BJ (cell line): Measurements from ENCODE around the gene IL17RA. TPM values are rescaled to one million over a fixed set of nuclear protein-coding genes. Genes with fewer than 3 reads are reported as not detected.

Experiments used
- CTCF ChIA-PET: fragments of 350-600 bp; formaldehyde crosslinking; extraction: SDS; loops from one replicate; lab custom pipeline; 2021; ENCODE audit warnings: antibody characterized with exemption, inconsistent platforms; lab: Yijun Ruan, JAX
- POLR2A ChIA-PET: fragments of 300-600 bp; sonication (Branson Sonifier 250); formaldehyde crosslinking; extraction: SDS; loops from one replicate; lab custom pipeline; 2021; ENCODE audit warnings: antibody characterized with exemption; lab: Charles Lee
- DNase-seq: peaks from one replicate; pipeline ENCODE4 v3.0.0-alpha.2; 2011; ENCODE audit warnings: low read depth
- H3K27me3 ChIP-seq: 2 replicates; pipeline ENCODE4 v1.6.0; 2011; ENCODE audit warnings: low read length; ENCODE audit not compliant: control insufficient read depth, insufficient read depth
- H3K36me3 ChIP-seq: 2 replicates; pipeline ENCODE4 v1.5.1; 2011; ENCODE audit warnings: low read length; ENCODE audit not compliant: control insufficient read depth, insufficient read depth
- H3K4me3 ChIP-seq: 2 replicates; pipeline ENCODE4 v1.5.1; 2011; ENCODE audit warnings: low read depth, mild to moderate bottlenecking, control low read depth, low read length
- CTCF ChIP-seq: IDR thresholded peaks from 2 replicates; pipeline ENCODE4 v1.5.1; 2011; ENCODE audit warnings: low read depth, mild to moderate bottlenecking, control low read depth, inconsistent platforms, low read length, moderate library complexity; ENCODE audit not compliant: insufficient read depth
- polyA plus RNA-seq: library from polyadenylated mRNA; depleted of rRNA; stranded (reverse); fragments of >200 nt; gene quantifications from 2 replicates; pipeline ENCODE4 v1.2.3, GENCODE V29; 2011

IL17RA gene
- polyA plus RNA-seq, 1 experiment: 27.0 TPM

GRCh38 chr22:17083255-17083654 lies 1.5 kb upstream of the IL17RA start:
- POLR2A ChIA-PET: no interaction called here
- DNase-seq: no peak
- CTCF ChIA-PET: interaction anchor here (0.9 to 2.1 kb wide), 2 partner anchors 10 to 89 kb away, joined by 4 to 12 read pairs; no protein-coding TSS in a partner anchor
- Histone ChIP-seq H3K4me3 (no peak overlapping the region), H3K36me3 (no peaks in the 10 kb centered on the region), H3K27me3 (no peaks in the 10 kb centered on the region)
- no peak for TF ChIP-seq CTCF

GRCh38 chr22:17083811-17084441 lies 874 bp upstream of the IL17RA start:
- no peak overlapping the region for H3K4me3 ChIP-seq
- H3K36me3 ChIP-seq: no peaks in the 10 kb centered on the region
- ChIA-PET CTCF (interaction anchor here (2.1 kb wide), 1 partner anchor 88 kb away, joined by 12 read pairs; no protein-coding TSS in a partner anchor), POLR2A (no interaction called here)
- DNase-seq: no peak
- no peak for TF ChIP-seq CTCF
- H3K27me3 ChIP-seq: no peaks in the 10 kb centered on the region

- no peak for DNase-seq
- CTCF ChIA-PET: interaction anchor here (5.4 kb wide), 1 partner anchor 86 kb away, joined by 24 read pairs; no protein-coding TSS in a partner anchor
- TF ChIP-seq CTCF: no peak
Observed at GRCh38 chr22:17085277-17086181, 729 bp downstream of the IL17RA start.

DNA sequence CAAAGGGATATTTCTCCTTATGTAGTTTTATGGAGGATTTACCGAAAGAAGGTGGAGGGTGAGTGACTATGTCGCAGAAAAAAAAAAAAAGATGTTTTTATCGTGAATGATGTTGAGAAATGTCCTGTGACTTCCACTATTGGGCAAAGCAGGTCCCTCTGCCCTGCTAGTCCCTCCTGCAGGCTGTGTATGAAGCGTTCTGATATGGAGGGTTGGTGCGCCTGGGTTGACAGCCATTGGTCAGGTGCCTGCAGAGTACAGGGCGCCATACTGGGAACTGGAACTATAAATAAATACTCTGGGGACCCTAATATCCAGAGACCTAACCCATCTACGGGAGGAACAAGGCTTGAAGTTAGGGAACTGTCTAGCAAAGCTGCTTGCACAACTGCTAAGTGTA lies 1.5 kb downstream of the IL17RA start:
- Histone ChIP-seq H3K36me3 (no peaks in the 10 kb centered on the region), H3K4me3 (no peak overlapping the region), H3K27me3 (no peaks in the 10 kb centered on the region)
- TF ChIP-seq CTCF: no peak
- ChIA-PET POLR2A (no interaction called here), CTCF (interaction anchor here (1.3 to 5.4 kb wide), 2 partner anchors 85 to 416 kb away, joined by 4 to 24 read pairs; no protein-coding TSS in a partner anchor)
- DNase-seq: no peak

More at GRCh38 chr22:17085277-17086181, 729 bp downstream of the IL17RA start:
- H3K27me3 ChIP-seq: no peaks in the 10 kb centered on the region
- peak overlapping the region; percentile 77 for H3K4me3 ChIP-seq
- no peaks in the 10 kb centered on the region for H3K36me3 ChIP-seq
- POLR2A ChIA-PET: no interaction called here
